Spinal cord (tissue), 10 donors: ENCODE results near the gene ALKBH4. TPM values are rescaled to one million over a fixed set of nuclear protein-coding genes. Genes with fewer than 3 reads are reported as not detected.

Experiments used
- DNase-seq, 6 donors: peaks; one replicate each; pipeline versions ENCODE4 v3.0.0 to v3.0.0-alpha.2; 2013 to 2015; ENCODE audit warnings: low spot score in 6 of 6, low read depth in 4 of 6
- H3K27ac ChIP-seq: one replicate; pipeline ENCODE4 v1.5.1; 2013; ENCODE audit warnings: low read depth, low read length, control low read depth
- H3K27me3 ChIP-seq: one replicate; pipeline ENCODE4 v1.6.1; 2013; ENCODE audit warnings: low read length; ENCODE audit not compliant: control insufficient read depth, insufficient read depth
- H3K36me3 ChIP-seq: one replicate; pipeline ENCODE4 v1.6.1; 2013; ENCODE audit warnings: low read length; ENCODE audit not compliant: control insufficient read depth, insufficient read depth
- H3K4me1 ChIP-seq: one replicate; pipeline ENCODE4 v1.6.1; 2013; ENCODE audit warnings: low read length; ENCODE audit not compliant: control insufficient read depth, insufficient read depth
- H3K4me3 ChIP-seq: one replicate; pipeline ENCODE4 v1.5.1; 2013; ENCODE audit warnings: low read depth, low read length, control low read depth
- H3K9me3 ChIP-seq: one replicate; pipeline ENCODE4 v1.6.1; 2013; ENCODE audit warnings: low read length; ENCODE audit not compliant: control insufficient read depth, insufficient read depth
- WGBS: methylation state at CpG from one replicate; pipeline ENCODE4 v1.1.5; 2013; ENCODE audit warnings: missing lambda C conversion rate; ENCODE audit not compliant: insufficient coverage; 5-methylcytosine and 5-hydroxymethylcytosine counted together
- polyA plus RNA-seq, 2 donors: library from polyadenylated mRNA; unstranded; fragments of 120-200 nt; gene quantifications; one replicate each; pipeline ENCODE4 v1.2.1, GENCODE V29; 2013; ENCODE audit not compliant: insufficient read length in 2 of 2
- total RNA-seq, 2 donors: library from RNA; depleted of rRNA in 1 of 2; stranded (reverse); fragments of 120-200 nt in 1 of 2; fragments of >200 nt in 1 of 2; gene quantifications; one replicate each; pipeline versions ENCODE4 v1.2.3 to v1.2.4, GENCODE V29; 2013 to 2014
- donor health status: healthy.

Gene ALKBH4
- total and polyA plus RNA-seq, 4 donors = 9.6 to 20.5 (median 18.7) TPM

GRCh38 chr7:102407910-102408309 lies 56.8 kb downstream of the ALKBH4 start:
- H3K4me3 ChIP-seq = no peak overlapping the region
- H3K27ac ChIP-seq = no peak overlapping the region
- H3K27me3 ChIP-seq = no peaks in the 10 kb centered on the region
- H3K9me3 ChIP-seq = no peaks in the 10 kb centered on the region
- peaks cover 5% of the 10 kb centered on the region for H3K4me1 ChIP-seq
- DNase-seq = no peak
- 98% methylated on average over 5 of the region's 6 CpGs for WGBS
- H3K36me3 ChIP-seq = peaks cover 90% of the 10 kb centered on the region

Other genes with a start within 250 kb of the ALKBH4 start
- gene SH2B2, start 178.0 kb downstream of the ALKBH4 start, total RNA-seq = 1 to 10 TPM; 4.1 to 4.6 TPM
- gene SH2B2, start 178.0 kb downstream of the ALKBH4 start, polyA plus RNA-seq = 10 to 100 TPM; 21.6 to 28.0 TPM
- gene SPDYE6, start 108.4 kb downstream of the ALKBH4 start, total RNA-seq = not detected
- gene SPDYE6, start 108.4 kb downstream of the ALKBH4 start, polyA plus RNA-seq = 10 to 100 TPM in 1 of 2 donors, not detected in 1; 16.4 TPM
- 10 to 100 TPM; 17.0 to 35.3 TPM for gene PRKRIP1, start 68.5 kb downstream of the ALKBH4 start, total RNA-seq
- gene PRKRIP1, start 68.5 kb downstream of the ALKBH4 start, polyA plus RNA-seq = 10 to 100 TPM; 47.0 to 57.8 TPM
- 10 to 100 TPM; 22.1 to 33.2 TPM for gene ORAI2, start 31.3 kb downstream of the ALKBH4 start, total RNA-seq
- gene ORAI2, start 31.3 kb downstream of the ALKBH4 start, polyA plus RNA-seq = 10 to 100 TPM; 55.3 to 61.8 TPM
- gene LRWD1, start 121 bp upstream of the ALKBH4 start, total RNA-seq = 10 to 100 TPM; 20.9 to 24.4 TPM
- 10 to 100 TPM; 42.3 to 48.6 TPM for gene LRWD1, start 121 bp upstream of the ALKBH4 start, polyA plus RNA-seq
- 10 to 100 TPM; 13.6 to 67.3 TPM for gene POLR2J, start 14.1 kb upstream of the ALKBH4 start, total RNA-seq
- 10 to 100 TPM; 52.6 to 53.3 TPM for gene POLR2J, start 14.1 kb upstream of the ALKBH4 start, polyA plus RNA-seq
- gene RASA4B, start 52.9 kb upstream of the ALKBH4 start, total RNA-seq = 10 to 100 TPM; 11.1 to 12.5 TPM
- gene RASA4B, start 52.9 kb upstream of the ALKBH4 start, polyA plus RNA-seq = 10 to 100 TPM; 34.2 to 65.3 TPM
- gene UPK3BL2, start 78.8 kb upstream of the ALKBH4 start, total RNA-seq = 10 to 100 TPM in 1 of 2 donors, 1 to 10 TPM in 1; 6.0 to 10.4 TPM
- gene UPK3BL2, start 78.8 kb upstream of the ALKBH4 start, polyA plus RNA-seq = 10 to 100 TPM in 1 of 2 donors, 1 to 10 TPM in 1; 8.6 to 40.3 TPM
- not detected for gene SPDYE2, start 86.4 kb upstream of the ALKBH4 start, total RNA-seq
- 10 to 100 TPM in 1 of 2 donors, 1 to 10 TPM in 1; 3.7 to 20.4 TPM for gene SPDYE2, start 86.4 kb upstream of the ALKBH4 start, polyA plus RNA-seq
- 10 to 100 TPM; 29.2 to 49.8 TPM for gene POLR2J3, start 107.7 kb upstream of the ALKBH4 start, total RNA-seq
- gene POLR2J3, start 107.7 kb upstream of the ALKBH4 start, polyA plus RNA-seq = 100 to 1,000 TPM in 1 of 2 donors, 10 to 100 TPM in 1; 54.8 to 111 TPM
- 10 to 100 TPM; 30.9 to 38.9 TPM for gene RASA4, start 151.9 kb upstream of the ALKBH4 start, total RNA-seq
- gene RASA4, start 151.9 kb upstream of the ALKBH4 start, polyA plus RNA-seq = 100 to 1,000 TPM in 1 of 2 donors, 10 to 100 TPM in 1; 74.5 to 131 TPM
- gene UPK3BL1, start 177.9 kb upstream of the ALKBH4 start, total RNA-seq = 10 to 100 TPM; 20.5 to 21.7 TPM
- 10 to 100 TPM; 11.3 to 19.2 TPM for gene UPK3BL1, start 177.9 kb upstream of the ALKBH4 start, polyA plus RNA-seq
- gene SPDYE2B, start 185.5 kb upstream of the ALKBH4 start, total RNA-seq = not detected
- gene SPDYE2B, start 185.5 kb upstream of the ALKBH4 start, polyA plus RNA-seq = 1 to 10 TPM in 1 of 2 donors, under 1 TPM in 1; 0.54 to 5.9 TPM
- 1 to 10 TPM; 4.1 to 6.0 TPM for gene POLR2J2, start 206.8 kb upstream of the ALKBH4 start, total RNA-seq
- gene POLR2J2, start 206.8 kb upstream of the ALKBH4 start, polyA plus RNA-seq = 10 to 100 TPM in 1 of 2 donors, 1 to 10 TPM in 1; 2.2 to 11.5 TPM